Activated B cell treated with CpG ODN at 0.5 μM for 24 hours (primary cell): Measurements from ENCODE around the gene MUC4. TPM values are rescaled to one million over a fixed set of nuclear protein-coding genes. Genes with fewer than 3 reads are reported as not detected.
"Not testable (repeated sequence)": the region's sequence is repeated elsewhere in the genome, so short reads cannot be mapped to it uniquely, and the experiment has no call there.

Experiments used
- ATAC-seq: fragments of 200-7000 bp; cut with Tn5 transposase; one replicate; pipeline ENCODE4 v1.10.0; 2021; ENCODE audit warnings: low read depth, mild to moderate bottlenecking, moderate library complexity
- CTCF ChIA-PET: fragments of 350-600 bp; sonication (Branson Sonifier 250); formaldehyde crosslinking; loops from one replicate; lab custom pipeline; 2021; ENCODE audit warnings: antibody characterized with exemption; lab: Charles Lee
- POLR2A ChIA-PET: fragments of 350-600 bp; sonication (Branson Sonifier 250); formaldehyde crosslinking; loops from one replicate; lab custom pipeline; 2021; ENCODE audit warnings: antibody characterized with exemption; lab: Charles Lee
- DNase-seq: peaks from one replicate; pipeline ENCODE4 v3.0.0; 2022
- H3K27ac Mint-ChIP-seq: one replicate; pipeline ENCODE4 v1.8.0; 2020; ENCODE audit warnings: mixed read lengths
- H3K27me3 Mint-ChIP-seq: one replicate; pipeline ENCODE4 v1.8.0; 2021; ENCODE audit warnings: mixed read lengths
- H3K36me3 Mint-ChIP-seq: one replicate; pipeline ENCODE4 v1.8.0; 2021; ENCODE audit warnings: low read depth, mixed read lengths
- H3K4me1 Mint-ChIP-seq: one replicate; pipeline ENCODE4 v1.8.0; 2021; ENCODE audit warnings: mixed read lengths
- H3K4me3 Mint-ChIP-seq: one replicate; pipeline ENCODE4 v1.8.0; 2020; ENCODE audit warnings: mild to moderate bottlenecking, mixed read lengths
- H3K9me3 Mint-ChIP-seq: one replicate; pipeline ENCODE4 v1.8.0; 2020; ENCODE audit warnings: mixed read lengths
- intact Hi-C: fragments of 100-400 bp; cut with micrococcal nuclease; formaldehyde crosslinking; loops from one replicate; pipeline ENCODE4 v1.15.1; 2024
- total RNA-seq: library from RNA; stranded (reverse); gene quantifications from 2 replicates; pipeline ENCODE4 v1.2.3, GENCODE V29; 2022
- TF ChIP-seq, protein P1 (sequence below): fragments of 200-600 bp; IDR thresholded peaks from one replicate; pipeline ENCODE4 v1.8.0; 2022; ENCODE audit warnings: antibody characterized with exemption, mild to moderate bottlenecking

MUC4 gene
- total RNA-seq, 1 donor from 2014 or later, result 0.09 TPM

DNA sequence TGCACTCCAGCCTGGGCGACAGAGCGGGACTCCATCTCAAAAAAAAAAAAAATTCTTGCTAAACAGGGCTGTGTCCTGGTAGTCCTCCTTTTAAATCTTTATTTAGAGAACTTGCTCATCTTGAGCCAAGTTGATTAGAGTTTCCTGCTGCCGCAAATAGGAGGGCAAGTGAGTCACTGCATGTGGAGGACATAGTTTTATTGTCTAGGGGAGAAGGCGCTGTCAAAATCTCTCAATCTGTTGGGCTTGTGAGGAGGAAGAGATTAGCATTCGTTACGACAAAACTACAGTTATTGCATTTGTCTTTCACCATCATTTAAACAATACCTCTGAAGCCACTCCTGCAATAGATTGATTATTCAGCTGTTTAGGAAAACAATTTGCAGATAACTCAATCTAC lies 11.5 kb downstream of the MUC4 start:
- CTCF ChIA-PET, result no interaction called here
- POLR2A ChIA-PET, result no interaction called here
- DNase-seq (no peak), ATAC-seq (no peak)
- H3K4me1 Mint-ChIP-seq, result peaks cover 38% of the 10 kb centered on the region
- H3K27me3 Mint-ChIP-seq, result peaks cover 30% of the 10 kb centered on the region
- no peak overlapping the region for H3K27ac Mint-ChIP-seq
- no peaks in the 10 kb centered on the region for H3K9me3 Mint-ChIP-seq
- H3K36me3 Mint-ChIP-seq, result no peaks in the 10 kb centered on the region
- TF ChIP-seq, protein P1, sequence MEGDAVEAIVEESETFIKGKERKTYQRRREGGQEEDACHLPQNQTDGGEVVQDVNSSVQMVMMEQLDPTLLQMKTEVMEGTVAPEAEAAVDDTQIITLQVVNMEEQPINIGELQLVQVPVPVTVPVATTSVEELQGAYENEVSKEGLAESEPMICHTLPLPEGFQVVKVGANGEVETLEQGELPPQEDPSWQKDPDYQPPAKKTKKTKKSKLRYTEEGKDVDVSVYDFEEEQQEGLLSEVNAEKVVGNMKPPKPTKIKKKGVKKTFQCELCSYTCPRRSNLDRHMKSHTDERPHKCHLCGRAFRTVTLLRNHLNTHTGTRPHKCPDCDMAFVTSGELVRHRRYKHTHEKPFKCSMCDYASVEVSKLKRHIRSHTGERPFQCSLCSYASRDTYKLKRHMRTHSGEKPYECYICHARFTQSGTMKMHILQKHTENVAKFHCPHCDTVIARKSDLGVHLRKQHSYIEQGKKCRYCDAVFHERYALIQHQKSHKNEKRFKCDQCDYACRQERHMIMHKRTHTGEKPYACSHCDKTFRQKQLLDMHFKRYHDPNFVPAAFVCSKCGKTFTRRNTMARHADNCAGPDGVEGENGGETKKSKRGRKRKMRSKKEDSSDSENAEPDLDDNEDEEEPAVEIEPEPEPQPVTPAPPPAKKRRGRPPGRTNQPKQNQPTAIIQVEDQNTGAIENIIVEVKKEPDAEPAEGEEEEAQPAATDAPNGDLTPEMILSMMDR, result no peak
- intact Hi-C loops, result no loop called here
- H3K4me3 Mint-ChIP-seq, result no peak overlapping the region

DNA sequence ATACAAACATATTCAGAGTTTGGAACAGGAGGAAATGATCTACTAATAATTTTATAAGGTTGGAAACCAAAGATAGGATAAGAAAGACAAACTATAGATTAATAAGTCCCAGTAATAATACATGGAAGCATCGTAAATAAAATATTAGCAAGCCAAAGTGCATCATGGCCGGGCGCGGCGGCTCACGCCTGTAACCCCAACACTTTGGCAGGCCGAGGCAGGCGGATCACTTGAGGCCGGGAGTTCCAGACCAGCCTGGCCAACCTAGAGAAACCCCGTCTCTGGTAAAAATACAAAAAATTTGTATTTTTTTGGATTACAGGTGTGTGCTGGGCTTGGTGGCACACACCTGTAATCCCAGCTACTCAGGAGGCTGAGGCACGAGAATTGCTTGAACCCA lies 14.9 kb downstream of the MUC4 start:
- H3K36me3 Mint-ChIP-seq, result no peaks in the 10 kb centered on the region
- ChIA-PET CTCF (no interaction called here), POLR2A (no interaction called here)
- no peaks in the 10 kb centered on the region for H3K9me3 Mint-ChIP-seq
- H3K4me3 Mint-ChIP-seq, result no peak overlapping the region
- no peak overlapping the region for H3K27ac Mint-ChIP-seq
- peaks cover 6% of the 10 kb centered on the region for H3K4me1 Mint-ChIP-seq
- intact Hi-C loops, result no loop called here
- TF ChIP-seq, protein P1, result no peak
- DNase-seq, result no peak
- ATAC-seq, result no peak
- peaks cover 16% of the 10 kb centered on the region for H3K27me3 Mint-ChIP-seq

DNA sequence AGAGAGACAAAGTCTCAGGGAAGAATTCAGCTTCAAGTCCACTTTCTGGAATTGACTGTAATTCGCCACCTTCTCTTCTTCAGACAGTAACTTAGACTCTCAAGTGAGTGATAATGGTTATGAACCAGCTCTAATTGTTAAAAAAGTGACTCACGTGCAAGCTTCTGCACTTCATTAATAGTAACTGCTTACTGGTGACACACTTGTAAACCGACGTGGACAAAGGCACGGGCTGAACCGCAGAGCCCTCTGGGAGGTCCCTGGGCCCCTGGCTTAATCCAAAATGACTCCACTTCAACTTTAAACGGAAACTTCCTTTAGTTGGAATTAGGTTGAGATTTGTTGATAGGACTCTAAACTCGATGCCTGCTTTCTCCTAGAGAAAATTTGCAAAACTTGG lies 17.0 kb downstream of the MUC4 start:
- POLR2A ChIA-PET, result no interaction called here
- no peak for DNase-seq
- TF ChIP-seq, protein P1, result no peak
- Mint-ChIP-seq H3K27me3 (peaks cover 21% of the 10 kb centered on the region), H3K4me3 (no peak overlapping the region), H3K36me3 (no peaks in the 10 kb centered on the region), H3K9me3 (no peaks in the 10 kb centered on the region), H3K27ac (no peak overlapping the region), H3K4me1 (peaks cover 11% of the 10 kb centered on the region)
- ATAC-seq, result no peak
- intact Hi-C loops, result no loop called here
- CTCF ChIA-PET, result no interaction called here

DNA sequence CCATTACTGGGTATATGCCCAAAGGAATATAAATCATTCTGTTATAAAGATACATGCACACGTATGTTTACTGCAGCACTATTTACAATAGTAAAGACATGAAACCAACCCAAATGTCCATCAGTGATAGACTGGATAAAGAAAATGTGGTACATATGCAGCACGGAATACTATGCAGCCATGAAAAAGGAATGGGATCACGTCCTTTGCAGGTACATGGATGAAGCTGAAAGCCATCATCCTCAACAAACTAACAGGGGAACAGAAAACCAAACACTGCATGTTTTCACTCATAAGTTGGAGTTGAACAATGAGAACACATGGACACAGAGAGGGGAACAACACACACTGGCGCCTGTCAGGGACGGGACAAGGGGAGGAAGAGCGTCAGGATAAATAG lies 19.1 kb downstream of the MUC4 start:
- POLR2A ChIA-PET, intact Hi-C loops, DNase-seq, H3K36me3 Mint-ChIP-seq, CTCF ChIA-PET, H3K9me3 Mint-ChIP-seq, H3K4me3 Mint-ChIP-seq, ATAC-seq, H3K27ac Mint-ChIP-seq: not testable (repeated sequence)
- H3K27me3 Mint-ChIP-seq, result peaks cover 25% of the 10 kb centered on the region
- peaks cover 17% of the 10 kb centered on the region for H3K4me1 Mint-ChIP-seq

DNA sequence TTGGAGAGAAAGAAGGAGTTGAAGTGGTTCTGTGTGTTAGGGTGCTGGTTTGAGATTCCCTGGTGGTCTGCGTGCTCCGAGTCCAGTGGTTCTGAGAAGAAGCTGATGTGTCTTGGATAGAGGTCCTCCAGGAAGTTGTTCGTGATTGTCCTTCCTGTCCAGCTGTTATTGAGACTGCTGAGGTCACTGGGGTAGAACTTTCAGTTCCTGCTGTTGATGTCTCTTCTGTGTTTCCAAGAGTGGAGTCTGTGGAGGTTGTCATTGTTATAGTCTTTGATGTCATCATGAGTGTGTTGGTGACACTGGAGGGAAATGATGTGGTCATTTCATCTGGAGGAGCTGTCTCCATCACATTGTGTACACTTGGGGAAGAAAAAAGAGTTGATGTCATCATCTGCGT lies 20.8 kb downstream of the MUC4 start:
- Mint-ChIP-seq H3K27me3 (peaks cover 25% of the 10 kb centered on the region), H3K4me1 (peaks cover 26% of the 10 kb centered on the region), H3K36me3 (no peaks in the 10 kb centered on the region), H3K27ac (no peak overlapping the region), H3K4me3 (no peak overlapping the region), H3K9me3 (no peaks in the 10 kb centered on the region)
- ChIA-PET CTCF (no interaction called here), POLR2A (interaction anchor here (0.6 kb wide), 1 partner anchor 53 kb away, joined by 3 read pairs; no protein-coding TSS in a partner anchor)
- DNase-seq (no peak), ATAC-seq (peak; percentile 28)
- TF ChIP-seq, protein P1, result no peak
- intact Hi-C loops, result no loop called here
